HUDEP-2 (cell line): ENCODE measurements around the gene COP1.

Source experiments
- DNase-seq, 76 experiments: peaks; one replicate each; lab custom pipeline; 2025; ENCODE audit not compliant: unreplicated experiment in 76 of 76; lab: John Stamatoyannopoulos, UW

COP1 gene

DNA sequence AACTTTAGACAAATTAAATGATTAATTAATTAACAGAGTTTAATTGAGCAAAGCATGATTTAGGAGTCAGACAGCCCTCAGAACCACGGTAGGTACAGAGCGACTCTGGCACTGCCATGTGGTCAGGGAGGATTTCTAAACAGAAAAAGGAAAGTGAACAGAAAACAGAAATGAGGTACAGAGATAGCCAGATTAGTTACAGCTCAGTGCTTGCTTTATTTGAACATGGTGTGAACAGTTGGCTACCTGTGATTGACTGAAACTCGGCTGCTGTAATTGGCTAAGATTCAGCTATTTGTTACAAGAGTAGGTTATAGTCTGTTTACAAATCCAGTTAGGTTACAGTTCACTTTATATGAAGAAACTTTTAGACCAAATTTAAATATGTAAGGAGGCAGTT lies 300.7 kb downstream of the COP1 start:
- DNase-seq, result no peak

DNA sequence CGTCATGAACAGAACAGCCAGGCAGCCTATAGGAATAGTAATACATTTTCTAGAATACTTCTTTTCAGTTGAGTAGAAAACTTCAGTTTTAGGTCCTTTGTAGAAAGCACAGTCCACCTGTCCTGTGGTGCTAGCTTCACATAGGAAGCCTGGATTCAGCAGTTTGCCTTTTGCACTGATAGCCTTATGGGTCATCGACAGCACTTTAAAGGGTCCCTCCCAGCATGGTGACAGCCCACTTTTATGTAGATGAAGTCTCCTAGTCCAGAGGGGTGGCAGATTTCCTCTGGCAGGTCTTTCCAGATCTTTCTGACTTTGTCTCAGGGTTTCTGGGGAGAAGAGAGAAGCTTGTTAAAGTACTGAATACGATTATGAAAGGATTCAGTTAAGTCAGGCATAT lies 302.3 kb downstream of the COP1 start:
- DNase-seq, result no peak

DNA sequence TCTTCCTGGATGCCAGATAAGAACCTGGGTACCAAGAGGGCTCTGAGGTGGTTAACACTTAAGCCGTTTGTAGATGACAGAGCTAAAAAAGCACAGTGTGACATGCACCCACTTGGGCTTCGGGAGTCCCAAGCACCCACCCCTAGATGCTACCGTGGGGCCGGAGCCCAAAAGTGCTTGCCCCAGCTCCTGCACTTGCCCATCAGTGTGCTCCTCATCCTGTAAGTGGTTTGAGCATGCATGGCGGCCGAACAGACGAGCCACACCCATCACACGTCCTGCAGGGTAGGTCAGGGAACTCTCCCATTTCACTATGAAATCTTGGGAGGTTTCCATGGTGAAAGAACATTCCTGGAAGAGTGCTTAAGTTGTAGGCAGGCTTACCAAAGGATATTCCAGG lies 304.8 kb downstream of the COP1 start:
- no peak for DNase-seq

DNA sequence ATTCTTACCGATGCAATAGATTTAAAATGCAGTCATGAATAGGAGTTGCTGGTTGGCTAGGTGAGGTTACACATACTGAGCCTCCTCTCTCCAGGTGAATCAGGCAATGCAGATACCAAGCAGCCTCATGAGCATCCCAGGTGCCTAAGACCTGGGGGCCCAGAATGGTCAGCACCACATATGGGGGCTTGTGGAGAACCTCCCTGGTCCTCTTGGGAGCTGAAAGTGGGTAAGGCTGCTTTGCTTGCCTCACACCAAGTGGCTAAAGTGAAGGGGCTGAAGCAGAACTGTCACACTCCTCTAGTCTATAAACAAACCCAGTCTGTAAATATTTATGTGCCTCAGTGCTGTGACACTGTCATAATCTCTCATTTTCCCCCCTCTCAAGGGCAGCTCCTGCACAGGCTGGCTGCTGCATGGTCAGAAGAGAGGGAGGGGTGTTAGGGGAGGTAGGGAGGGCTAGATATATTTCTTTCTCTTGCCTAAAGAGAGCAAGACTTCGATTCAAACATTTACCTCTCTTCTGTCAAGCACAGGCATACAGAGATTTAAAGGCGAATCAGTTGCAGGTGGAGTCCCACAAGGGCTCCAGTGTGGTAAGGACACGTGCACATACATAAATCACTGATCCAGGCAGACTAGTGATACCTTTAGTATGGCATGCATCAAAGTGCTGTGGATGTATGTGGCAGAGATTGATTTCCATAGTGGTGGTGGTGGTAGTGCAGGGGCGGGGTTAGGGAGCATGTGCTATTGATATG lies 305.8 kb downstream of the COP1 start:
- DNase-seq, result no peak

DNA sequence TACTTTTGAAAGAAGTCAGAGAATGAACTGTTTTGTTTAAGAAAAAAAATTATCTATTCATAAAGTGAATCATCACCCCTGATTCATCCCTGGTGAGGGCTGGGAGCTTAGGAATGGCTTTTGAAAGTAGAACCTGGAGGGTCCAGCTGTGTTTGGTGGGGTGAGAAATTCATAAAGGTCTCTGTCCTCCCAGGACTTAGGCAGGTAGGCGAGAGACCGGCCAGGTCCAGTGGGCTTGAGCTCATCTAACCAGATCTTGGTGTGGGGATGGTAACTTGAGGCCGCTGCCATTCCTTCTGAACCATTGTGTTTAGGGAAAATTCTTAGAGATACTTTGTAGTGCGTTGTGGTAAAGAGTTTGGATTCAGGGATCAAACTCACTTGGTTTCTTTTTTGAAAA lies 306.9 kb downstream of the COP1 start:
- DNase-seq, result no peak

DNA sequence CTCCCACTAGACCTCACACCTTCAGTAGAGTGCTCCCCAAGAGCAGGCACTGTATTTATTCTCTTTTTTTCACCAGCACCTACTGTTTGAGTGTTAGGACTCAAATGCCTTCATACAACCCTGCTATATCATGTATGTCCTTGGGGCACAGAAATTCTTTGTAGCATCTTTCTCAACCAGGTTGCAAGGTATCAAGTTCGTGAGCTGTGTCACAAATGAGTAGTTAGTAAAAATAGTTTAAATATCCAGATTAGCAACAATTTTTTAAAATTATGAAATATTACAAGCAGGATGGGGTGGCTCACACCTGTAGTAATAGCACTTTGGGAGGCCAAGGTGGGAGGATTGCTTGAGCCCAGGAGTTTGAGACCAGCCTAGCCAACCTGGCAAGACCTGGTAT lies 311.1 kb downstream of the COP1 start:
- DNase-seq, result no peak
